Skeletal muscle cell (primary cell): Measurements from ENCODE around the gene WDR64.
"Not testable (repeated sequence)": the region's sequence is repeated elsewhere in the genome, so short reads cannot be mapped to it uniquely, and the experiment has no call there.

Experiments
- DNase-seq: peaks from one replicate; pipeline ENCODE4 v3.0.0-alpha.2; 2010; ENCODE audit warnings: low read depth
- H3K4me3 ChIP-seq: 2 replicates; pipeline ENCODE4 v1.5.1; 2011; ENCODE audit warnings: low read depth, mild to moderate bottlenecking, control low read depth, low read length, moderate library complexity

Gene WDR64

DNA sequence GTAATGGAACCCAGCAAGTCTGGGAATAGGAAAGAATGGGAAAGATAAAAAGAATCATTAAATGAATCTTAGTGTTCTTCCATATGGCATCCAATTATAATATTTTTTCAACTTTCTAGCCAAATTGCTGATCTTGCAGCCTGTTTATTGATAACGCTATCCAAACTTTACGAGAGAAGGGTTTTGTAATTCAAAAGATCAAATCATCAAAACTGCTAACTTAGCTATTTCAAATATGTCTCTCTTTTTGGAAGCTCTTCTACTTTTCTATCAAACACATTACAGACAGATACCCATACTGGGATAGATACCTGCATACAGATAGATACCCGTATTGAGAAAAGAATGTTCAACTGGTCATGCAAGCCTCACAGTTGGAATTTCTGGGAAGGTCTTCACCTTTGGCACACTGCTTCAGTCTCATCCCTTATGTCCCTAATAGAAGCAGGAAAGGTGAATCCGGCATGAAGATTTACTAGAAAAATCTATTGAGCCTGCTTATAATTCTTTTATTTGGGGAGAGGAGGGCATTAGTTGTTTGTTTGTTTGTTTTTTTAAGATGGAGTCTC lies 120.9 kb downstream of the WDR64 start:
- no peak for DNase-seq

DNA sequence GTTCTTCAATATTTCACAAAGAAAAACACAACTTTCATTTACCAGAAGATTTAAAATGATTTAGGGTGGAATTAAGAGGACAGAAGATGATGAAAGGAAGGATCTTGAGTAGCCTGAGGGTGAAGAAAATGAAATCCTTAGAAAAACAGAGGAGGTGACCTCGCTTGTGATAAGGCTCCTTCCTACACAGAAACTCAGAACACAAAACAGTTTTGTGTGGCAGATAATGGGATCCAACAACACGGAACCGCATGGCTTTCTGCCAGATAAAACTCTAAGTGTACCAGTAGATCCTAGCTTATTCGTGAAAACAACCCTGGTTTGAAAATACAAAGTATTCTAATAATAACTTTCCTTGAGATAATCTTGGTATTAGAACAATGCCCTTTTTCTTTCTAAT lies 121.9 kb downstream of the WDR64 start:
- H3K4me3 ChIP-seq = no peak overlapping the region
- no peak for DNase-seq

More for the DNA sequence above, 120.9 kb downstream of the WDR64 start:
- no peak overlapping the region for H3K4me3 ChIP-seq

DNA sequence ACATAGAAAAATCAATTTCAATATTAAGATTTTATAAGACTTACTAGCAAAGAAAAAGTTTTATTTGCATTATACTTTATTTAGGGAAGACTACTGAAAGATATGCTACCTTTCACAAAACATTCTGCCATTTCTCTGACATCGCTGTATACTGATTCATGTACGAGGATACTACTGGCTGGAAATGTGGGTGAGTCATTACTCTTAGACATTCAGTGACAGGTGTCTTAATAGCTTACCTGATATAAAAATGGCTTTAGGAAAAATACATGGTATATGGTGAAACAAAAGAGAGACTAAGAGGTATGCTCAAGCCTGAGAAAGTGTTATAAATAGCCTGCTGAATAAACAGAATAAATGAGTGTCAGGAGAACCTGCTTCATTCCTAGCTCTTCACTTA lies 122.9 kb downstream of the WDR64 start:
- DNase-seq = no peak
- H3K4me3 ChIP-seq = no peak overlapping the region

DNA sequence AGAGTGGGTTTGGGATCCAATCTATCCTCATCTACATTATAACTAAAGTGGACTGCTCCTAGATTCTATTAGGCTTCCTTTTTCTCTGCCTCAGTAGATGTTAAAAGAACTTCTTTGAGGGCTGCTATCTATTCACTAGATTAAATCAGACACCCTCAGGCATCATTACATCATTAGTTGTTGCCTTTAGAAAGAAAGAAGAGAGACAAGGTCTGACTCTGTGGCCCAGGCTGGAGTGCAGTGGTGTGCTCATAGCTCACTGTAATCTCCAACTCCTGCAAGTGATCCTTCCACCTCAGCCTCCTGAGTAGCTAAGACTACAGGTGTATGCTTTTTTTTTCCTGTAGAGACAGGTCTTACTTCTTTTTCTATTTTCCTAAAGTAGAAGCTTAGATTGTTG lies 124.8 kb downstream of the WDR64 start:
- no peak for DNase-seq
- no peak overlapping the region for H3K4me3 ChIP-seq

DNA sequence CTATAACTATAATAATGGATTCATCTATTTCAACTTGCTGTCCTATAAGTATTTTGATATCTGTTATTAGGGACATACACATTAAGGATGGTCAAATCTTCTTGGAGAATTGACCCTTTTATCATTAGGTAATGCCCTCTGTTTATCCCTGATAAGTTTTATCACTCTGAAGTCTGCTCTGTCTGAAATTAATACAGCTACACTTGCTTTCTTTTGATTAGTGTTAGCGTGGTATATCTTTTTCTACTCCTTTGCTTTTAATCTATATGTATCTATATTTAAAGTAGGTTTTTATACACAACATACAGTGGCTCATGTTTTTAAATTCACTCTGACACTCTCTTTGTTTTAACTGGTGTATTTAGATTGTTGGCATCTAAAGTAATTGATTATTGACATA lies 126.0 kb downstream of the WDR64 start:
- DNase-seq = no peak
- no peak overlapping the region for H3K4me3 ChIP-seq

DNA sequence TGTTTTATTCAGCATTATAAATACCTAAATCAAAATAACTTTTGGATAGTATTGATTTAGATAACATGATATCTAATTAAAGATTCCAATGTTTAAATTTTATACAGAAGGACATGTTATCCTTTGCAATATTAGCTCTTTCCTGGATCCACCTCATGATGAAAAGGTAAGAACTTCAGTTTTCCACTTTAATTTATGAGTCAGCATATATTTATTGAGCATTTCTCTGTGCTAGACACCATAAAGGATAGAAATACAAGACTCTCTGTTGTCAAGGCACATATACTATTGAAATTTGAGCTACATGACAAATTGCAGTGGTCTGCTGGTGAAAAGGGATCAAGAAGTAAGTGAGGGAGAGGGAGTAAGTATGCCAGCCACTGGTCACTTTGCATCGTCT lies 127.8 kb downstream of the WDR64 start:
- DNase-seq = no peak

DNA sequence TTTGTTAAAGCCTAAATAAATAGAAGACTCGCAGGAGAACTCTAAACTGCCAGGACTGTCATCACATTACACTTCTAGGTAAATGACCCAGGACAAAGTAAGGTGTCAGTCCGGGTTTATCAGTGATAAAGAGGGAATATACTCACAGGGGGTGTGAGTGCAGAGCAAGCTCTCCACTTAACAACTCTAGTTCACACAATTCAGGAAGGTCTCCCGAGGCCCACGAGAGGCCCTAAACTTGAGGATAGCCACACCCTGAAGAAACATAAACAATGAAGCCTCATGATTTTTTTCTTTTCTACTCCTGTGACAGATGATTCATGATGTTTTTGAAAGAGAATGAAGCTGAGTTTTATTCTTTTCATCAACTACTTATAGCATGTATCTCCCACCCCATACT lies 130.3 kb downstream of the WDR64 start:
- DNase-seq = no peak
- H3K4me3 ChIP-seq = no peak overlapping the region

More for the DNA sequence above, 127.8 kb downstream of the WDR64 start:
- no peak overlapping the region for H3K4me3 ChIP-seq

DNA sequence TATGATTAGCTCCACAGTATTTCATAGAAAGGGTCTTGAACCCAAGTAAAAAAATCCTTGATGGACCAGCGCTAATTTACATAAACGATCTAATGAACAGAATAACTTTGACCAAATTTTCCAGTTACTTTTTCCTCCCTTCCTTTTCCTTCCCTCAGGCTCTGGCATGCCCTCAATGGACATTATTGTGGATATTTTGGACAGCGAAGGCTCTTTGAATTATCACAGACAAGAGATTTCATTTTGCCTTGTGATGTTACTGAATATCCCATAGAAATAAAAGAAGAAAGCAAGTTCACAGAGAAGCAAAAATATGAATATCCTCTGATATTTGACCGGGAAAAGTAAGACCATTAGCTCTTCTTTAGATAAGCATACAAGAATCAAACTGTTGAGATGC lies 135.6 kb downstream of the WDR64 start:
- no peak for DNase-seq
- no peak overlapping the region for H3K4me3 ChIP-seq

DNA sequence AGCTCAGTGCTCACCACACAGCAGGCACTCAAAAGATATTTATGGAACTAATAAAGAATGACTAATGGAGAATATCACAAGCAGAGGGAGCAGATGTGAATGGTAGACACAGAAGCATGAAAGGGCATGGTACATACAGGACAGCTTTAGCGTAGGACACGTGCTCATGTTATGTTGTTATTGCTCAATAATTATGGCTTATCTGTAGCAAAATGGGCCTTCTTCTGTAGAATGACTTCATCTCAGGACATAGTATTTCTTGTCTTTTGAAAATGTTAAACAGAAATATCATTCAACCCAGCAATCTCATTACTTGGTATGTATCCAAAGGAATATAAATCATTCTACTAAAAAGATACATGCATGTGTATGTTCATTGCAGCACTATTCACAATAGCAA lies 137.0 kb downstream of the WDR64 start:
- no peak for DNase-seq
- H3K4me3 ChIP-seq = no peak overlapping the region

DNA sequence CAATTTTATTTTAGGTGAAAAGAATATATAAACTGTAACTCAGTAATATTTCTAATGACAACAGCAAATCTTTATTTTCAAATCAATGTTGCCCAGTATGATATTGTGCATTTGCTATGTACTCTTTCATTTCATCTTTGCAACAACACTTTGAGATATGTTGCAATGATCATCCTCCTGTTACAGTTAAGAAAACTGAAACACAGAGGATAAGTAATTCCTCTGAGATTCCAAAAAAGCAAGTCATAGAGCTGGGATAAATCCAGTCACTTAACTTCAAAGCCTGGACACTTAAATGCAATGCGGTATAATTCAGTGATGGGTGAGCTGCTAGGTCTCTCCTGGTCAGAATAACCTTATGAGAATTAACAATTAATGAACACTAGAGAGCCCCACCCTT lies 147.3 kb downstream of the WDR64 start:
- H3K4me3 ChIP-seq = no peak overlapping the region
- peak; percentile 26 for DNase-seq

DNA sequence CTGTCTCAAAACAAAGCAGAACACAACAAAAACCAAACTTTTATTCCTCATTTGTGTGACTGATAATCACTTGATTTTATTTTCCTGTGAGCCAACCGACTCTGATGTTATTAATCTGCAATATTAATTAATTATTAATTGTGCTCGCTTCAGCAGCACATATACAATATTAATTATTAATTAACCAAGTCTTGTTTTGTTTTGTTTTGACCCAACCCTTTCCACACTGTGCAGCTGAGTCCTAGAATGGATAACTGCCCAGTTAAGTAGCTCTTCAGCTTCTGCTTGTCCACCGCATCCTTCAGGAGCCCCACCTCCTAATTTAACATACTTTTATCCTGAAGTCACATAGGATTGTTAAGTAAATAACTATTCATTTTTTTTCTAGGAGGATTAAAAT lies 148.6 kb downstream of the WDR64 start:
- no peak for DNase-seq
- H3K4me3 ChIP-seq = no peak overlapping the region

DNA sequence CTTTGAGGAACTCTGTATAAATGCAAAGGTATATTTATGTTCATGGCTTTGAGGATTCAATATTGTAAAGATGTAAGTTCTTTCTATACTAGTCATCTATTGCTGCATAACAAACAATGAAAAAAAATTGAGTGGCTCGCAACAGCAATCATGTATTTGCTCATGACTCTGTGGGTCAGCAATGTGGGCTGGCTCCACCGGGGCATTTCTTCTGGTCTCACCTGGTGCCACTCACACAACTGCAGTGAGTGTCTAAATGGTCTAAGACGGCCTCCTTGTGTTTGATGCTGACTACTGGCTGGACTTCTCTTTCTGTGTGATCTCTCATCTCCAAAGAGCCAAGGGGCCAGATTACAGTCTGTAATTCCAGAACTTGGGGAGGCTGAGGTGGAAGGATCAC lies 150.8 kb downstream of the WDR64 start:
- H3K4me3 ChIP-seq = no peak overlapping the region
- no peak for DNase-seq

DNA sequence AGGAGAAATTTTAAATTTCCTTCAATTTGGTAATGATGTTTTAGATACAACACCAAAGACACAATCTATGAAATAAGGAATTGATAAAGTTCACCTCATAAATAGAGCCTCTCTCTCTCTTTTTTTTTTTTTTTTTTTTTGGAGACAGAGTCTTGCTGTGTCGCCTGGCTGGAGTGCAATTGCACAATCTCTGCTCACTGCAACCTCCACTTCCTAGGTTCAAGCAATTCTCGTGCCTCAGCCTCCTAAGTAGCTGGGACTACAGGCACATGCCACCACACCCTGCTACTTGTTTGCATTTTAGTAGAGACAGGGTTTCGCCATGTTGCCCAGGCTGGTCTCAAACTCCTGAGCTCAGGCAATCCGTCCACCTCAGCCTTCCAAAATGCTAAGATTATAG lies 152.6 kb downstream of the WDR64 start:
- H3K4me3 ChIP-seq, DNase-seq: not testable (repeated sequence)

DNA sequence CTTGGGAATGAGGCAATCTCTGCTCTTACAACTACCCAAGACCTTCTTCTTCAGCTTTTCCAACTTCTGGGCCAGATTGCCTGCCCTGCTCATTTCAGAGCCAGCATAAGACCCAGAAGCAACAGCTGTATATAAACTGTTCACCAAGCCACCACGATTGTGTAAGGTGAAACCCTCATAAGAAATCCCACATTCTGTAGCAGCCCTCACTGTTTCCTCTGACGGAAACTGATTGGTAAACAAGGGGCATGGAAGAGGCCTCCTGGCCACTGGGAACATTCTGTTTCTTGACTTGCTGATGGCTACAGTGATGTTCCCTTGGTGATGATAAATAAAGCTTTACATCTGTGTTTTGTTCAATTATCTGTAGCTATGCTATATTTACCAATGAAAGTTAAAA lies 156.2 kb downstream of the WDR64 start:
- peak; percentile 79 for DNase-seq
- H3K4me3 ChIP-seq = no peak overlapping the region

DNA sequence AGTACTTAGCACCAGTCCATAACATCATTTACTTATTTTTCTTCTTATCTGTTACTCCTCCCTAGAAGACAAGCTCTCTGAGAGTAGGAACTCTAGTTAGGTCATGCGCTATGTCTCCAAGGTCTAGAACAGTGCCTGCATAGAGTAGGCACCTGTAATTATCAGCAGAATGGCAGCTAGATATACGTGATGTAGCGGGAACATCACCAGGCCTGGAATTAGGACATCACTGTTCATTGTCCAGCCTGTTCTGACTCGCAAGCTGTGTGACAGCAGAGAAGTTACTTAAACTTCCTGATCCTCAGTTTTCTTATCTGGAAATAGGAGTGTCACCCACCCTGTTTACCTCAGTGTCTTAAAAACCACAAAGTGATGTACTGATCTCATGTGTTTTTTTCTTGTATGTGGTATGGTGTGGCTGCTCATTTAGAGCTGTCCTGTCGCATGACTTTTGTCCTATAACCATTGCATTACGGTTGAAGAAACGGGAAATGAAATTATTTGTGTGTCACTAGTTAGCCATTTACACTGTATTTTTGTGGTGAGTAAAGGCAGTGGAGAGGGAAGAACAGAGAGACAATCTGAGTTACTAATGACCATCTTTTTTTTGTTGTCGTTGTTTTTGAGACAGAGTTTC lies 158.8 kb downstream of the WDR64 start:
- no peak for DNase-seq
- no peak overlapping the region for H3K4me3 ChIP-seq

DNA sequence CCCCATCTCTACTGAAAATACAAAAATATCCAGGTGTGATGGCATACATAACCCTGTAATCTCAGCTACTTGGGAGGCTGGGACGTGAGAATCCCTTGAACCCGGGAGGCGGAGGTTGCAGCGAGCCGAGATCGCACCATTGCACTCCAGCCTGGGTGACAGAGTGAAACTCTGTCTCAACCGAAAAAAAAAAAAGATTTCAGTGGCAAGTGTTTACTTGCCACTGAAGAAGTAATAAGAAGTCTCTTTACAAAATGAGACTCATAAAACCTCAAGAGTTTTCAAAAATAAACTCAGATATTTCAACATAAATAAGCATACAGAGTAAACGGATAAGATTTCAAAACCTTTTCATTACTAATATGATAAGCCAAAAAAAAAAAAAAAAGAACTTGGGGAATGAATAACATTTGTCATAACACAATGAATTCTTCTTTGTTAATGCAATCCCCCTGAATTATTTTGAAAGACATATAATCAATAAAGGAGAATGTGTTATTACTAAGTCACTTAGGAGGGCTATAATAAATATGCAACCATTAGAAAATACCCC lies 161.8 kb downstream of the WDR64 start:
- no peak for DNase-seq
- H3K4me3 ChIP-seq = no peak overlapping the region

DNA sequence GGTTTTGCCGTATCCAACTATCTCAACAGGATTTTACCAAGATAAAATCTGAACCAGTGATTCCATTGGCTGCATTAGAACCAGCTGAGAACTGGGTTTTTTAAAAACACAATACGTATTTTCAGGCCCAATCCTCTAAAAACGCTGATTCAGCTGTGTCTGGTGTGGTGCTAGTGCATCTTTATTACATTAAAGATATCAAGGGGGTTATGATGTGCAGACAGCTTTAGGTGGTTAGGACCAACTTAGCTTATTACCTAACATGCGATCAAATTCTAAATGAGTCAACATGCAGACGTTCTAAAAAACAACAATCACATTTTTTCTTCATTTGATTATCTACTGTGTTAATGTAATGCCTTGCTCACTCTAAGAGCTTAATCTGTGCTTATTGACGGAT lies 163.9 kb downstream of the WDR64 start:
- H3K4me3 ChIP-seq = no peak overlapping the region
- DNase-seq = no peak

DNA sequence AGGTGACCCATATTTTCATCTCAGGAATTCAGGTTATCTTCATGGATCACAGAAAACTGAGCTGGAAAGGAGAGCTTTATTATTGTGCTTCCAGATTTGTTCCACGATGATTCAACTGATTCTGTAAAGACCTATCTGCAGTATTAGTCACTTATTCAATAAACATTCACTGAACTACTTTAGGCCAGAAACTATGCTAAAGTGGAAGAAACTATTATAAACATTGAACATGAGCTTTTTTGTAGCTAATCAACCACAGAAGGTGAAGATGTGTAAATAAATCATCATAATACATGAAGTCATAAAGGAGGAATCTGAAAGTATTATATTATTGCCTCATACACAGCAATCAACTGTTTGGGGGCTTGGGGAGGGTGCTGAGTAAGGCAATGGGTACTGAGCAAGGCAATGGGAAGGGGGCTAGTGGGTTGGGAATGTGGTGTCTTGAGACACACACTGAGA lies 165.3 kb downstream of the WDR64 start:
- DNase-seq = peak; percentile 81
- H3K4me3 ChIP-seq = no peak overlapping the region

DNA sequence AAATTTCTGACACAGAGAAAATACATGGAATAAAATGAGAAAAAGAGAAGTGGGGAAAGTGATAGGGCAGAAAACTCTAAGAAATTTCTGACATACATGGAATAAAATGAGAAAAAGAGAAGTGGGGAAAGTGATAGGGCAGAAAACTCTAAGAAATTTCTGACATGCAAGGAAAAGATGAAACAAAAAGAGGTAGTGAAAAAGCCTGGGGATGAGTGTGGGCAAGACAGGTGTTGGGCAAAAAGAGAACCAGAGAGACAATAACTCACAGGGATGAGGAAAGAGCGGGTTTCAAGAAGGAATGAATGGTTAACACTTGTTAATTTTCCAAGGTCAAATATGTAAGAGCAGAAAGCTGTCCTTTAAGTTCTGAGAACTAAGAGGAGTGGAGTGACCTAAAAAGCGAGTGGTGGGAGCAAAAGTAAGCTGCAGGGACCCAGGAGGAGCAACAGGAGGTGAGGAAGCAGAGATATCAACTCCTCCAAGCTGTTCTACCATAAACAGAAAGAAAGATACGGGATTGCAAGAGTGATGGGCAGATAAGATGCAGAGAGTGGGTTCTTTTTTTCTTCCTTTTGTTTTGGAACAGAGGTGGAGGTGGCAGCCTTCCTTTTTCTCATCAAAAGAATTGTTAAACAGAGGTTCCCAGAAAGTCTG lies 166.0 kb downstream of the WDR64 start:
- H3K4me3 ChIP-seq = no peak overlapping the region
- no peak for DNase-seq

DNA sequence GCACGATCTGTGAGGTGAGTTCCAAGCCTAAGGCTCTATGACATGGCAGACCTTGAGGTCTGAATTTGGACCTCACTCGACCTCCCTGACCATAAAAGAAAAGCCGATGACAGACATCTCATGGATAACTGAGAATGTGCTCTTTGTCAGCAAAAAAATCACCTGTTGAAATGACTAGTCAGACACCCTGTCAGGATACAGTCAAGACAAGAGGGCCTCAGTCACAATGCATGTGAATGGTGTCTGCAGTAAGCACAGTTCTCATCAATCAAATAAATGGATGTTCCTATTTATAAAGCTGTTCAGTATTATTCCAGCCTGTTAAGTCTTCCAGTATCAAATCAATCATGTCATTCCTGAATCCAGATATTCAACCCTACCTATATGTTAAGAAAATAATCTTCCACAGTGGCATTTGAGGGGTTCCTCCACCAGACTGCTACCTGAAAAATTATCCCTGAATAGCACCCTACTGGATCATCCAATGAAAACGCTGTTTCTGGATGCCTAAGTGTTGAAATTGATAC lies 167.3 kb downstream of the WDR64 start:
- no peak overlapping the region for H3K4me3 ChIP-seq
- DNase-seq = no peak

DNA sequence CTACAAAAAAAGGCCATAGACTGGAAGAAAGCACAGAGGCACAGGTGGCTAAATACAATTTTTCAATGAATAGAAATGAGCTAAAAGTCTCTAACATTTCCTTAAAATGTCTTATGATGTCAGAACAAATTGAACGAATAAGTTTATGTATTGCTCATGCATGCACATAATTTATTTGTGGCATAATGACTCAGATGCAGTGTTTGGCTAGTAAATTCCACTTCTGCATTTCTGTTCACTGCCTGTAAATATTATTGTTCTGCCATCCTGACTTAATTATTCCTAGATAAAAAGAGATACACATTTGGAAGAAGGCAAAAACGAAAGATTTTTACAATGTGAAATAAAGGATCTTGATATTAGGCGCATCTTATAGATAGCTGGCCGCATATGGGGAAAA lies 169.3 kb downstream of the WDR64 start:
- no peak overlapping the region for H3K4me3 ChIP-seq
- DNase-seq = no peak
